ENCODE data around the gene BRDT.
"Not testable (repeated sequence)": the region's sequence is repeated elsewhere in the genome, so short reads cannot be mapped to it uniquely, and the experiment has no call there.

The BRDT gene

DNA sequence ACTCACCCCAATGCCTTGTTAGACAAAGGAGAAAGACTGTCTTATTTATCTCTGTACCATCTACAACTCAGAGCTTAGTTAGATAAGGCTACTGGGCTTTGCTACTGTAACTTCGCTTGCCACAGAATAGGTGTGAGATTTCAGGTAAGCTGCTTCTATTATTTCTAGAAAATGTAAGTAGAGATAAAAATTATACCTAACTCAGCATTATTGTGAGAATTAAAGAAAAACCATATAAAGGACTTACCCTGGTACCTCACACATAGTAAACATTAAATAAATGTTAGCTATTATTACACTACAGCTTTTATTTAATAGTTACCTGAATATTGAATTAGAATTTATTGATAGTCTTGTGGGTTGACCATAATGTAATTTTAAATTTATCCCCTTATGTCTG lies 44.1 kb downstream of the BRDT start:
- DNase-seq (ENCODE audit: low read depth) = no peak

DNA sequence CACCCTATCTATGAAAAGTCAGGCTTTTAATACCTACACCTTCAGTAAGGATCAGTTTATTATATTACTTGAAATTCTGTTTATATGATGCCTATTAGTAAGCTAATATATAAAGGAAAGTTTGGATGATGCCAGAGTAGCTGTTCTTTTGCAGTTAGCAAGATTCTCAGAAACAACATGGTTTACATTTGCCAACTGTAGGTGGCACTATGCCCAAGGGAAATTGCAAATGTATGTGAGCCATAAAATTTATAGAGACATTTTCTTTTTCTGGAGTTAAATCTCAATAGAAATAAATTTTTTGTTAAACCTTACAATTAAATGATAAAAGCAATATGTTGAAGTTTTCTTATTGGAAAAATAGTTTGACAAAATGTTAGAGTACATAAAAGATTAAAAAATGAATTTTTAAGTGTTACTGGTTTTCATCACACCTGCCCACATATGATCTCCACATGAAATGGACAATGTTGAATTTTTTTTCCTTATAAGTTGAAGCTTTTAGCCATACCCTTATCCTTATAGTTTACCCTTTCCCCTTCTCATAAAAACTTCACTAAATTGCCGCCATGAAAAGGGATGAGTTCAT lies 48.5 kb downstream of the BRDT start:
- no peak for DNase-seq (ENCODE audit: low read depth)

DNA sequence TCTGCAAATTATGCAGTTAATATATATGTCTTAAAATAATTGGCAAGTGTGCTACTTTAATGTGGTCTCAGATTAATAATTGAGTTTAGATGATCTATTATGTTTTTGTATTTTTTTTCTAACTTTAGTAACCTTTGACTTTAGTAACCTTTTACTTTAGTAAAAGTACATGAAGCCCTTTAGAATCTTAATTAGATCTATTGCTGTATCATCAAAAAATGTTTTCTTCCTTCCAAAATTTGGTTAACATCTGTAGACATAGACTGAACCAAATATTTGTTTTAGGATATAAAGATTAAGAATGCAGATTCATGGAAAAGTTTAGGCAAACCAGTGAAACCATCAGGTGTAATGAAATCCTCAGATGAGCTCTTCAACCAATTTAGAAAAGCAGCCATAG lies 54.9 kb downstream of the BRDT start:
- DNase-seq (ENCODE audit: low read depth) = no peak

DNA sequence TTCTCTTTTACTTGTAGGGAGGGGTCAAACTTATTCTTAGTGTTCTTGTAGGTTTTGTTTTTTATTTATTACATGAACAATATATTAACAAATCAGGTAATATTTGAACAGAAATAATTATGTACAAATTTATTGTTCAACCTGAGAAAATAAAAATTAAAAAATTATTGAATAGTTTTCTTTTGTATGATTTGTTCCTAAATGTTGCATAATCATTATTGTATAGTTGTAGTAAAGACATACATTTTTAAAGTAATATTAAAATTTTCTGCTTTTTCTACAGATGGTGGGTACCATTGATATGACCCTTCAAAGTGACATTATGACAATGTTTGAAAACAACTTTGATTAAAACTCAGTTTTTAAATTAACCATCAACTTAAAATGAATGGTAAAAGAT lies 64.7 kb downstream of the BRDT start:
- no peak for DNase-seq (ENCODE audit: low read depth)

DNA sequence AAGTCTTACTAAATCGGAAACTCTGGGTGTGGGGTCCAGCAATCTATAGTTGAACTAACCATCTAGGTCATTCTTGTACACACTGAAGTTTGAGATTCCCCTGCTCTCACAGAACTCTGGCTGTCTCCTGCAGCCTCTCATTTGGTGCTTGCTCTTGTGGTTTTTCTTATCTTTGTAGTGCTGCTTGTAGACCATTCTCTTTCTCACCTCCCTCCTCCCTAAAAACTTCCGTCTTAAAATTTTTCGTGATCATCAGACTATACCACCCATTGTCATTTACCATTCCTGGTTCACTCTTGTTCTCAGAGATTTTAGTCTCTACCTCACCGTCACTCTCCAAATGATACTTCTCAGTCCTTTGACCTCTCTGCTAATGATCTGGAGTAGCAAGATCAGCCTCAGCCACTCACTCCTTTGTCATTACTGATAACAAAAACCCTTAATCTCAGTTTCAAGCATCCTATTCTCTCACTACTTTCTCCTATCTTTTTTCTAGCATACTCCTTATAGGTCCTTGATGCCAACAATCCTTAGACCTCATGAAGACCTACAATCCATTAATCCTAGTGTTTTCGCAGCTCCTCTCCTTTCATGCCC lies 67.6 kb downstream of the BRDT start:
- DNase-seq (ENCODE audit: low read depth) = no peak

DNA sequence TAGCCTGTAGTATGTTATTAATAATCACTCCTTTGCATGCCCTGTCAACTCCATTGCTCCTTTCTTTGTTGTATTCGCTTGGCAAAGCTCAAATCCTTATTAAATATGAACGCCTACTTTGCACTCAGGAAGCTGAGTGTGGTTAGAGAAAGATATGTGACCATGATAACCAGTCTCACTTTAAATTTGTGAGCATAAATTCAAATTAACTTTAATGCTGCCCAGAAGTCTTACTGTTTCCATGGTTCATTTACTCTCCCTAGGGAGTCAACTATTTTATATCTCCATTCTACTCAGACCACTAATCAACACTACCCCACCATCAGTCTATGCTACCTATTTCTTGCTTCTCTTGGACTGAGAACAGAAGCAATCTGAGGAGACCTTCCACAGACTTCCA lies 68.5 kb downstream of the BRDT start:
- no peak for DNase-seq (ENCODE audit: low read depth)

DNA sequence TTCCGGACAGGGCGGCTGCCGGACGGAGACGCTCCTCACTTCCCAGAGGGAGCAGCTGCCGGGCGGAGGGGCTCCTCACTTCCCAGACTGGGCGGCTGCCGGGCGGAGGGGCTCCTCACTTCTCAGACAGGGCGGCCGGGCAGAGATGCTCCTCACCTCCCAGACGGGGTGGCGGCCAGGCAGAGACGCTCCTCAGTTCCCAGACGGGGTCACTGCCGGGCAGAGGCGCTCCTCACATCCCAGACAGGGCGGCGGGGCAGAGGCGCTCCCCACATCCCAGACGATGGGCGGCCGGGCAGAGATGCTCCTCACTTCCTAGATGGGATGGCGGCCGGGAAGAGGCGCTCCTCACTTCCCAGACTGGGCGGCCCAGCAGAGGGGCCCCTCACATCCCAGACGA lies 76.8 kb downstream of the BRDT start:
- DNase-seq (ENCODE audit: low read depth) = not testable (repeated sequence)

DNA sequence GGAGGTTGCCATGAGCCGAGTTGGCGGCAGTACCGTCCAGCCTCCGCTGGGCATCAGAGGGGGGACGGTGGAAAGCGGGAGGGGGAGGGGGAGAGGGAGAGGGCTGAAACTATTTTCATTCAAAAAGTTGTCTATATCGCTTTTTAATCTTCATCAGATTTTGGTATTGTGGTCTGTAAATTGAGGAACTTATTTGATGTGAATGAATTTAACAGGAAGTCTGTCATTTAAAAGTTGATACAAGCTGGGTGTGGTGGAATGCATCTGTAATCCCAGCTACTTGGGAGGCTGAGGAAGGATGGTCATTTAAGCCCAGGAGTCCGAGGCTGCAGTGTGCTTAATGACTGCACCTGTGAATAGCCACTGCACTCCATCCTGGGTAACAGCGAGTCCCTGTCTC lies 77.6 kb downstream of the BRDT start:
- no peak for DNase-seq (ENCODE audit: low read depth)

DNA sequence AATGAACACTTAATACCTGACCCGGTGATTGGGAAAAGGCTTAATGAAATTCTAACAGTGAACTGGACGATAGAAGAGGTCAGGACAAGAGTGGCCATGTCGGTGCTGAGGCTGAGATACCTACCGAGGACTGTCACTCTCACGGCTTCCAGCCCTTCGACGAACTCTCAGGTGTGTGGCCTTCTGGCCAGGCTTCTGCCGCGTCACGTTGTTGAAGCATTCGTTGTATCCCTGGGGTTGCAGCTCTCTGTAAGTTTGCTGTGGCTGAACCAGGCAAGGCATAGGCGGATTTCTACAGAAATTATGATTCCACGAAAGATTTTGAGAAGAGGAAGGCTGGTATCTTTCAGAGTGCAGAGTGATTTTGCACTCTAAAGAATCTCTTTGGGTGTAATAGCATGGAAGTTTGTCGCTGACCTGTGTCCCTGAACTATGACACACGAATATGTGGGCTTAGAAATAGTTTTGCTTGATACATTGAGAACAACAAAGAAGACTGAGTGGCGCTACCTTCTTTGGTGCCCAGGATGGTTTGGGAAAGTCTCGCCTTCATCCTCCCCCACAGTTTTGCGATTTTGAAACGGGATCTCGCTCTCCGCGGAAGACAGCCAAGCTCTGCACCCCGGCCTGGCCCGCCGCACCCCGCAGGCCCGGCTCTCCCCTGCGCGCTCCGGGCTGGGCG lies 80.2 kb downstream of the BRDT start:
- DNase-seq (ENCODE audit: low read depth) = no peak

DNA sequence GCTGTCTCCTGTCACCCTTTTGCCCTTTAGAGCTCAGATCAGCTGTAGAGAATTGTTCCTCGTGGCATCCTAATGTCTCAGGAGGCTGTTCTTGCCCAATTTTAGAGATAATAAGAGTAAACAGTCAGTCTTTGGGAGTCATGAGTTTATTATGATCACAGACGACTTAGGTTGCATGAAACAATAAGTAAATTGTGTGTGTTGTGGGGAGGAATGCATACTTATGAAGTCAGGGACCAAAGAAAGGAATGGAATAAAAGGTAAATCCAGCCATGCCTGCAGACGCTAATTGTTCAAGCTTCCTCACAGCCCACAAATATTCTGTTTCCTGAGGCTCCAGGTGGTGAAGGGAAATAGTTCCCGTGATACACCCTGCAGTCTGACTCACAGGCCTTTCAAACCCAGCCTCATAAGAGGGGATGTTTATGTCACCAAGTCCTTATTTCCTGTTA lies 81.5 kb downstream of the BRDT start:
- DNase-seq (ENCODE audit: low read depth) = no peak

DNA sequence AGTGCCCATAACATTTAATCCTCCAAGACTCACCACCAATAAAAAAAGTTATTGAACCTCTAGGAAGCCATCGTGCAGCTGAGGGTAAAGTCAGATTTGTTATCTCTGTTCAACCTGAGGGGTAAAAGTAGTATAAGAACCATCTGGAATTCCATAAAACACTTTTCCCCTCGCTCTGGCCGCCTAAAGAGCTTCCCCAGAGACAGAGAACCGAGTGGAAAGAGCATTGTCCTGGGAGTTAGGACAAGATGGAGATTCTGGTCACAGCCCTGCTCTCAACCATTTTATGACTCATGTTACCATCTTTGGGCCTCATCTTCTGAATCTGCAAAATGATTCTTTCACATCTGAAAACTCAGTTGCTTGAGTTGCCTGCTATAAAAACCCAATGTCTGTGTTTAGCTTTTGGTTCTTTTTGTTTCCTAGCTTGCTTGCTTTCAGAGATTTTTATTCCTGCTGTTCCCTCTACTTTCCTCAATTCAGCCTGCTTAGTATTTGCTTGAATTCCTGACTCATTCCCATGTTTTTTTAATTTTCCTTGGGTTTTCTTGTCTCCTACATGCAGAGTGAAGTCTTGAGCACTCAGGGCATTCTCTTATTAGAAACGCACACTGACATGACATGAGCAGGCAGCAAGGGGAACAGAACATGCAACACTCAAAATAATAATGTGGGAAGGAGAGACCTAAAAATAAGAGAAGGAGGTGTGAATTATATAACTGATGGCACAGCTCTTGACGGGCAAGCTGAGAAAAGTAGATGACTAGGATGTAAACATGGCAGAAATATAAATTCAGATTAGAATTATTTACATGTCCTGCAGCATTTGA lies 82.3 kb downstream of the BRDT start:
- DNase-seq (ENCODE audit: low read depth) = no peak

DNA sequence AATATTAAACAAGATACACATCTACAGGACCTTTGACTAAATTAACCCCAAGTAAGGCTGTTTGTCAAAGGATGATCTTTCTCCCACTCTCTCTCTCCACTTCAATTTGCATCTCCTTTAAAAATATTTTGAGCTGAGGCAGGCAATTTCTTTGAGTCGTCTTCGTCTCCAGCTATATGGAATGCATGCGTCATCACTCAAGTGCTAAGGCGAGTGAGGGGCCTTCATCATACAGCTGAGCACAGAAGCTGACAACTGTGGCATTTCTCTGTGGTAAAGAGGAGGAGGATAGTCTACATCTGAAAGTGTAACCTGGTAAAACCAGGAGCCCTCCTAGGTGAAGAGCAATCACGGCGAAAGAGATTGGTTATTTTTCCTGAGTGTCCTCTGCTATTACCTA lies 88.2 kb downstream of the BRDT start:
- no peak for DNase-seq (ENCODE audit: low read depth)

DNA sequence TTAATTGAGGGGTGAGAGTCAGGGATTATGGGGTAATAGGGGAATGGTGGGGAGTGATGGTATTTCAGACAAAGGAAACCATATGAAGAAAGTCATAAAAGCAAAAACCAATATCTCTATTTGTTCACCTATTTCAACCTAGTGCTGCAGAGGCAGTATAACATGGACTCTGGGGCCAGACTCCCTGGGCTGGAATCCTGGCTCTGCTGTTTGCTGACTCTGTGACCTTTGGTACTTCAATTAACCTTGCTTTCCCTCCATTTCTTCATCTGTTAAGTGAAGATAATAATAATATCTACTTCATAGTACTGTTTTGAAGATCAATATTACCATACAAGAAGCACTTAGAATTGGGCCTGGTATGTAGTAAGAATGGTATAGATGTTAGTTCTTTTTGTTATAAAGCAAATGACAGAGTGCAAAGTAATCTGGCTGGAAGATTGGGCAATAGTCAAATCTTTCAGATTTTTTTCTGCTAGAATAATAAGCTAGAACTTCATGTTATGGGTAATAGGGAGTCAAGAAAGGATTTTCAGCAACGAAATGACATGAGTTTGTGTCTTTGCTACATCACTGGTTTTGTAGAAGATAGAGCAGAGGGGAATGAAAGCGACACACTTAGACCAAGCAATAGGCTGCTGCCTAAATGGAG lies 89.6 kb downstream of the BRDT start:
- DNase-seq (ENCODE audit: low read depth) = no peak

DNA sequence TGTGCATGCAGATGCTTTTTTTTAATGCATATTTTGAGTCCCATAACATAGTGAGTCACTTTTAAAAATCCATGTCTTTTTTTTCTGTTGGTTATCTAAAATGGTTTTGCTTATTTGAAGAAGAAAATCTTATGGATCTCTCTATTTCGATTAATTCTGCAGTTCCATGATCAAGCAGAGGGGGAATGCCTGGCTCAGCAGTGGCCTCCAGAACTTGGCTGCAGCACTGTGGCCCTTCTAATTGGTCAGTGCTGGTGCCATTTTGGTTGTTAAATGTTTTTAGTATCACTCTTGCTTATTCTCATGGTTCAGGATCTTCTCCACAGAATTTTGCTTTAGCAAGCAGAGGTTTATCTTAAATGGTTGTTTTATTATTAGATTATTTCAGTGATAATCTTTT lies 91.8 kb downstream of the BRDT start:
- no peak for DNase-seq (ENCODE audit: low read depth)

DNA sequence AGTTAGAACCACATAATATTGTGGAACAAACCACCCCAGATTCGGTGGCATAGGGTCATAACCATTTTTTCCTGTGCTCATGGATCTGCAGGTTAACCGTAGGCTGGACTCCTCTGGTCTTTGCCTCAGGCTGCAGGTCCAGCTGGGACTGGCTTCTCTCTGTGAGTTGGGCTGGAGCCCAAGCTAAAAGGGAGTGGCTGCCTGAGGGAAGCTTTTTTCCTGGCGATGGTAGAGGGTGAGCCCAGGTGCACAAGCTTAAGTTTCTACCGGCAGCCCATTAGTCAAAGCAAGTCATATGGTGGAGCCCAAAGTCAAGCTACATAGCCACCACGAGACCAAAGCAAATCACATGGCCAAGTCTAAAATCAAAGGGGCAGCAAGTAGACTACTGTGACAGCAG lies 94.4 kb downstream of the BRDT start:
- no peak for DNase-seq (ENCODE audit: low read depth)

DNA sequence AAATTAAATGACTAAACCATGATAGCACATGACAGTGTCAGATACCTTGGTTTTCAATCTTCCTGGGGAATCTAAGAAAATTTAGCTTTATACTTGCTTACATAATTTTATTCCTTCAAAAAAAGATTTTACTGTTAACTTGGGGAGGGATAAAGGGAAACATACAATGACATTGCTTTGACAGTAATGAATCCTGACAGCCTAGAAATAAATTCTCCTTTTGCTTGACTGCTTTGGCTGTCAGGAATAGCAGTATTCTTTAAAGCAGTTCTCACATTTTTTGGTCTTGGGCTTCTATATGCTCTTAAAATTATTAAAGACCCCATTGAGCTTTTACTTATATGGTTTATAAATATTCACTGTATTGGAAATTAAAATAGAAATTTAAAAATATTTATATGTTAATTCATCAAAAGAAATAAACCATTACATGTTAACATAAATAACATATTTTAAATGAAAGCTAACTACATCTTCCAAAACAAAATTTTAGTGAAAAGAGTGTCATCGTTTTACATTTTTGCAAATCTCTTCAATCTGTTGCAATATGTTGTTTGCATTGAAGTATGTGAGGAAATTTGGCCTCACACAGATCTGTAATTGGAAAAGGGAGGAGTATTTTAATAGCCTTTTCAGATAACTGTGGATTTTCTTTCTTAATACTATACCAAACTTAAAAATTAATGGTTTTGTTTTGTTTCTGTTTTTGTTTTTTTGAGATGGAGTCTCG lies 96.7 kb downstream of the BRDT start:
- no peak for DNase-seq (ENCODE audit: low read depth)

DNA sequence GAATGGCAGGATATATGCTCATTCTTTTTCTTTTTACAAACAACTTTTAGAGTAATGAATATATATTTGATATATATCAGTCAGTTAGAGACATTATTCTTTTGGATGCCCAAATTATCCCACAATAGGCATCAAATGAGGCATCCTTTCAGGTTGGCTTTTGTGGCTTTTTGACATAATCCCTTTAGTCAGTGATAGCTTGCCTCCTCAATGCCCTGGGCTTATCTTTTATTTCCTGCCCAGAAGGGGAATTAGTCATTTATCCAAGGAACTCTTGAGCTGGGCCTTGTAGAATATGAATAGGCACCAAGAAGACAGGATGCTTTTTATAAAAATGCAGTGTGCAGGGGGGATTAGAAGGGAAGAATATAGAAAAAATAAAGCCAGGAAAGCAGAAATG lies 102.7 kb downstream of the BRDT start:
- no peak for DNase-seq (ENCODE audit: low read depth)

All from activated T-cell treated with anti-CD3 and anti-CD28 coated beads for 48 hours (primary cell).